Neutrophil (primary cell): ENCODE measurements around the gene MSI2.

Experiments
- H3K27ac ChIP-seq: fragments of 200-600 bp; sonication (generic); 2 replicates; pipeline ENCODE4 v1.5.1; 2016; ENCODE audit warnings: mild to moderate bottlenecking, moderate library complexity
- H3K27me3 ChIP-seq: fragments of 200-600 bp; sonication (generic); 2 replicates; pipeline ENCODE4 v1.6.0; 2016; ENCODE audit warnings: mild to moderate bottlenecking
- H3K36me3 ChIP-seq: fragments of 200-600 bp; sonication (generic); 2 replicates; pipeline ENCODE4 v1.5.1; 2017
- H3K4me1 ChIP-seq, 2 experiments: fragments of 200-600 bp in 1 of 2; sonication (generic) in 1 of 2; 1 replicate in 1 of 2; 2 replicates in 1 of 2; pipeline versions ENCODE4 v1.5.1 to v1.6.1; 2013 to 2016; ENCODE audit warnings: low read depth in 1 of 2, low read length in 1 of 2, mild to moderate bottlenecking in 1 of 2, moderate library complexity in 1 of 2; ENCODE audit not compliant: control insufficient read depth in 1 of 2, insufficient read depth in 1 of 2
- H3K4me3 ChIP-seq, 2 experiments: fragments of 200-600 bp in 1 of 2; sonication (generic) in 1 of 2; 1 replicate in 1 of 2; 2 replicates in 1 of 2; pipeline ENCODE4 v1.5.1; 2013 to 2016; ENCODE audit warnings: low read depth in 1 of 2, low read length in 1 of 2, mild to moderate bottlenecking in 1 of 2, moderate library complexity in 1 of 2
- H3K9me3 ChIP-seq: fragments of 200-600 bp; sonication (generic); 2 replicates; pipeline ENCODE4 v1.5.1; 2016
- CTCF ChIP-seq: fragments of 200-600 bp; sonication (generic); IDR thresholded peaks from 2 replicates; pipeline ENCODE4 v1.5.1; 2016; ENCODE audit warnings: antibody characterized with exemption

The MSI2 gene

DNA sequence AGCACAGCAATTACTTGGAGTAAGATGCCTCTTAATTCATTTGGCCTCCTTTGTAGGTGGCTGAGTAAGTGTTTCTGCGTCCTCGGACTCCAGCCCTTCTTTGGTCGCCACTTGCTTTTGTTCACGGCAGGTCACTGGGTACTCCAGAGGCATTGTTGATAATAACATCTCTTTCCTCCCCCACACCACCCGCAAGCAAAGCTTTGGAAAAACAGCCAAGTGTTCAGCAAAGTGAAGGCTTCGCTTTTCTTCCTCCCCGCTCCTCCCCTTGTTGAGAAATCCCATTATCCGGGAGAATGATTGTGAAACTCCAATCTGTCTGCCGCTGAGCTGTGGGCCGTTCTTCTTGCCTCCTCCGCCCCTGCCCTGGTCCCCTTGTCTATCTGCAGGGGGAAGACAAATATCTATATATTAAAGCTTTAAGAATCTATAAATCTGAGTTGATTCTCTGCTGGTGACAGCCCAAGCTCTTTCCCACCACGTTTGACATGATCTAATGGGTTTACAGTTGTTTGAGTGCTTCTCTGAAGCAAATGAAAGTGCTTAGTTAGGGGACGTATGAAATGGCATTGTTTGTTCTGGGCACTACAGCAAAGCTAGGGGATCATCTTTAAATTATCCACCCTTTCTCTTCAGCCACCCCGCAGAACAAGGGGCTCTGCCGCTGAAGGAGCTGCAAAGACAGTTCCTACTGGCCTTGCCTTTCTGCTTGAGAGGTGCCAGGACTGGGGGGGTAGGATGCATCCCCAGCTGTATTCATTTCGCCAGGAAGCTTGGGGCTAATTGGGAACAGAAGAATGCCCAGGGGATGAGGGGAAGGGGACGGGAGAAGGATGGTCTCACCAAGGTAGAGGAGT, 321.7 kb downstream of the MSI2 start:
- Histone ChIP-seq H3K27ac (no peak overlapping the region), H3K36me3 (no peaks in the 10 kb centered on the region), H3K4me1 (peaks cover 7 to 9% of the 10 kb centered on the region in 2 experiments), H3K27me3 (peaks cover 13% of the 10 kb centered on the region), H3K9me3 (no peaks in the 10 kb centered on the region), H3K4me3 (no peak overlapping the region)
- no peak for TF ChIP-seq CTCF

- TF ChIP-seq CTCF = no peak
- Histone ChIP-seq H3K27me3 (peaks cover 13% of the 10 kb centered on the region), H3K27ac (no peak overlapping the region), H3K9me3 (no peaks in the 10 kb centered on the region), H3K36me3 (no peaks in the 10 kb centered on the region), H3K4me3 (no peak overlapping the region), H3K4me1 (peaks cover 7 to 9% of the 10 kb centered on the region in 2 experiments)
These were observed 322.4 kb downstream of the MSI2 start for GRCh38 chr17:57578608-57579225.

DNA sequence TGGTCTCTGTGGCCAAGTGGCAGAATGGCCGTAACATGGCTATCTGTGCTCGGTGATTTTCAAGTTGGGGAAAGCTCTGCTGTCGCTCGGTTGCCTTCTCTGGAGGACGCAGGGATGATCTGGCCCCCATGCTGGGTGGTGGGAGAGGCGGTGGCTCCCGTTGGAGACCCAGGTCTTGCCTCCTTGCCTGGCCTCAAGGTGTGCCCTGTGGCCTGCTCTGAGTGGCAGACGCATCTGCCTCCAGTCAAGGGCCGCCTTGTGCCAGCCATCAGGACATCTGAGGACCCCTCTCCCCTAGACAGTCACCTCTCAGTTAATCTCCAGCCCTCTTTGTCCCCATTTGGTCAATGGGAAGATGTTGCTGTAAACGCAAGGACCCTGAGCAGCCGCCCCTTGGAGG, 322.9 kb downstream of the MSI2 start:
- Histone ChIP-seq H3K27me3 (peaks cover 13% of the 10 kb centered on the region), H3K36me3 (no peaks in the 10 kb centered on the region), H3K27ac (no peak overlapping the region), H3K4me1 (peaks cover 7 to 9% of the 10 kb centered on the region in 2 experiments), H3K4me3 (no peak overlapping the region), H3K9me3 (no peaks in the 10 kb centered on the region)
- no peak for TF ChIP-seq CTCF

- H3K36me3 ChIP-seq = no peaks in the 10 kb centered on the region
- H3K9me3 ChIP-seq = no peaks in the 10 kb centered on the region
- no peak overlapping the region for H3K27ac ChIP-seq
- peaks cover 13% of the 10 kb centered on the region for H3K27me3 ChIP-seq
- no peak for TF ChIP-seq CTCF
- H3K4me1 ChIP-seq = peaks cover 7 to 9% of the 10 kb centered on the region in 2 experiments
- no peak overlapping the region for H3K4me3 ChIP-seq
These were observed 323.9 kb downstream of the MSI2 start for GRCh38 chr17:57580055-57580739.

- H3K4me1 ChIP-seq = peaks cover under 1 to 3% of the 10 kb centered on the region in 2 experiments
- H3K27me3 ChIP-seq = peaks cover 3% of the 10 kb centered on the region
- no peak for TF ChIP-seq CTCF
- no peaks in the 10 kb centered on the region for H3K9me3 ChIP-seq
- no peak overlapping the region for H3K27ac ChIP-seq
- H3K4me3 ChIP-seq = no peak overlapping the region
- no peaks in the 10 kb centered on the region for H3K36me3 ChIP-seq
These were observed 326.8 kb downstream of the MSI2 start for GRCh38 chr17:57582881-57583756.
